ENCODE results near the gene NACC1. TPM values are rescaled to one million over a fixed set of nuclear protein-coding genes. Genes with fewer than 3 reads are reported as not detected.
"Not testable (repeated sequence)": the region's sequence is repeated elsewhere in the genome, so short reads cannot be mapped to it uniquely, and the experiment has no call there.

NACC1 gene
- total RNA-seq, 1 donor from 2014 or later, result 35.2 TPM

- H3K27me3 ChIP-seq (ENCODE audit: low read depth), result no peaks in the 10 kb centered on the region
- ATAC-seq (no peak), DNase-seq (no peak)
- H3K4me3 ChIP-seq, result no peak overlapping the region
- no peak overlapping the region for H3K27ac ChIP-seq
- intact Hi-C loops (cut with DNase I), result no loop called here
- peaks cover 15% of the 10 kb centered on the region for H3K4me1 ChIP-seq
- H3K9me3 ChIP-seq, result no peaks in the 10 kb centered on the region
- TF ChIP-seq CTCF (IDR thresholded peaks at IDR 0.05), result no peak
- peaks cover 50% of the 10 kb centered on the region for H3K36me3 ChIP-seq
Observed at GRCh38 chr19:13138916-13139198, 20.8 kb downstream of the NACC1 start.

- DNase-seq (no peak), ATAC-seq (no peak)
- no peaks in the 10 kb centered on the region for H3K9me3 ChIP-seq
- no peak overlapping the region for H3K4me3 ChIP-seq
- TF ChIP-seq CTCF (IDR thresholded peaks at IDR 0.05), result no peak
- H3K4me1 ChIP-seq, result peaks cover 15% of the 10 kb centered on the region
- no peaks in the 10 kb centered on the region for H3K27me3 ChIP-seq (ENCODE audit: low read depth)
- peaks cover 57% of the 10 kb centered on the region for H3K36me3 ChIP-seq
- intact Hi-C loops (cut with DNase I), result no loop called here
- H3K27ac ChIP-seq, result no peak overlapping the region
Observed at GRCh38 chr19:13139633-13140311, 21.7 kb downstream of the NACC1 start.

- Histone ChIP-seq H3K27me3 (ENCODE audit: low read depth) (no peaks in the 10 kb centered on the region), H3K36me3 (peaks cover 21% of the 10 kb centered on the region), H3K9me3 (no peaks in the 10 kb centered on the region), H3K27ac (no peak overlapping the region), H3K4me1 (peaks cover 17% of the 10 kb centered on the region), H3K4me3 (no peak overlapping the region)
- TF ChIP-seq CTCF (IDR thresholded peaks at IDR 0.05), result no peak
- DNase-seq (peak; percentile 77), ATAC-seq (no peak)
- intact Hi-C loops (cut with DNase I), result no loop called here
Observed at GRCh38 chr19:13146763-13147563, 28.9 kb downstream of the NACC1 start.

- peaks cover 16% of the 10 kb centered on the region for H3K36me3 ChIP-seq
- peaks cover 11% of the 10 kb centered on the region for H3K4me1 ChIP-seq
- H3K27me3 ChIP-seq (ENCODE audit: low read depth); DNase-seq; H3K9me3 ChIP-seq; intact Hi-C loops (cut with DNase I); ATAC-seq: not testable (repeated sequence)
- peak overlapping the region; percentile 97 for H3K4me3 ChIP-seq
- peak overlapping the region; percentile 100 for H3K27ac ChIP-seq
Observed at GRCh38 chr19:13149173-13149627, 31.1 kb downstream of the NACC1 start.

GRCh38 chr19:13149628-13150186, 31.6 kb downstream of the NACC1 start:
- no peaks in the 10 kb centered on the region for H3K9me3 ChIP-seq
- TF ChIP-seq CTCF (IDR thresholded peaks at IDR 0.05), result no peak
- intact Hi-C loops (cut with DNase I), result no loop called here
- H3K27me3 ChIP-seq (ENCODE audit: low read depth), result no peaks in the 10 kb centered on the region
- H3K4me3 ChIP-seq, result peak overlapping the region; percentile 97
- DNase-seq (peak; percentile 87), ATAC-seq (peak; percentile 2)
- H3K36me3 ChIP-seq, result peaks cover 11% of the 10 kb centered on the region
- peaks cover 11% of the 10 kb centered on the region for H3K4me1 ChIP-seq
- peak overlapping the region; percentile 100 for H3K27ac ChIP-seq

All from lower lobe of right lung (tissue), 2 donors.